ENCODE results near the gene MBD3L2B. TPM values are rescaled to one million over a fixed set of nuclear protein-coding genes. Genes with fewer than 3 reads are reported as not detected.
"Not testable (repeated sequence)": the region's sequence is repeated elsewhere in the genome, so short reads cannot be mapped to it uniquely, and the experiment has no call there.

Gene MBD3L2B
- total RNA-seq: not detected in 2 replicates

DNA sequence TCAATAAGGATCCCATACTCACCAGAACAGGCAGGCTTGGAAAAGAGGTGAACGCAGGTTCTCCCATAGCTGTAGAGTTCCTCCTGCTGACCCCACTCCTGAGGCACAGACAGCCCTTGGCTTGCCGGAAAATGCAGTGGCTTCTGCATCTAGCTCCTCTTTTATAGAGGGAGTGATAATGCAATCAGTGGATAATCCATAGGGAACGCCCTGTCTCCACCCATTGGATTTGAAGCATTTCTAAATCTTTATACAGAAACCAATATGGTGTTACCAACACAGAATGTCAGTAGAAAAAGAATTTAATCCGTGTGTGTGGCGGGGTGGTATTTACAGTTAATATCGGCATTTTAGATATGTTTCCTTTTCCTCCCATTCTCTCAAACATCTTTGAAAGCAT is at the start of gene MBD3L2B:
MBD3L2B (minus strand) TSS at position 101 of the 400 bp plus-strand sequence; CDS start at position 67, 34 bp downstream.
- H3K4me1 Mint-ChIP-seq; H3K36me3 Mint-ChIP-seq (ENCODE audit: low read depth); POLR2A ChIA-PET; H3K4me3 Mint-ChIP-seq; DNase-seq; H3K9me3 Mint-ChIP-seq; ATAC-seq (ENCODE audit: low read depth); CTCF ChIA-PET; H3K27ac Mint-ChIP-seq; H3K27me3 Mint-ChIP-seq; intact Hi-C loops (cut with micrococcal nuclease): not testable (repeated sequence)

DNA sequence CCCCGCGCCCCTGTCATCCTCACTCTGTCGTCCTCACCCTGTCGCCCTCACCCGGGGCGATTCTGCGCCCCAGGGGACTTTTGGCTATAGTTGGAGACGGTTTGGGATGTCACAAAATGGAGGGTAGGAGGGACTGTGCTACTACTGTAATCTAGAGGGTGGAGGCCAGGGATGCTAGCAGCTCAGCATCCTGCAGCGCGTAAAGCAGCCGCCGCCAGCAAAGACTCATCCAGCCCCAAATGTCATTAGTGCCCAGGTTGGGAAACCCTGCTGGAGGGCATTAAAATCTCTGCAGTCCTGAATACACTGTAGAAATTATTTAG is 48.6 kb upstream of the MBD3L2B start:
- intact Hi-C loops (cut with micrococcal nuclease): loop anchor here (1.0 kb wide), 1 partner anchor 29 kb away; no protein-coding TSS in a partner anchor
- peak overlapping the region; percentile 93 for H3K4me3 Mint-ChIP-seq
- TF ChIP-seq CTCF (IDR thresholded peaks at IDR 0.05): no peak
- peak overlapping the region; percentile 92 for H3K27ac Mint-ChIP-seq
- H3K9me3 Mint-ChIP-seq: peaks cover 2% of the 10 kb centered on the region
- peaks cover 17% of the 10 kb centered on the region for H3K4me1 Mint-ChIP-seq
- CTCF ChIA-PET: interaction anchor here (1.1 to 1.2 kb wide), 2 partner anchors 271 to 275 kb away, joined by 3 to 6 read pairs; no protein-coding TSS in a partner anchor
- ATAC-seq (ENCODE audit: low read depth) (no peak), DNase-seq (no peak)
- H3K36me3 Mint-ChIP-seq (ENCODE audit: low read depth): peaks cover 37% of the 10 kb centered on the region
- no peaks in the 10 kb centered on the region for H3K27me3 Mint-ChIP-seq
- POLR2A ChIA-PET: interaction anchor here (0.6 to 2.3 kb wide), 17 partner anchors 8 to 1444 kb away, joined by 3 to 45 read pairs (median 5); partner anchors contain the start of genes ARHGEF18, KHSRP, MCOLN1 and NDUFA7

DNA sequence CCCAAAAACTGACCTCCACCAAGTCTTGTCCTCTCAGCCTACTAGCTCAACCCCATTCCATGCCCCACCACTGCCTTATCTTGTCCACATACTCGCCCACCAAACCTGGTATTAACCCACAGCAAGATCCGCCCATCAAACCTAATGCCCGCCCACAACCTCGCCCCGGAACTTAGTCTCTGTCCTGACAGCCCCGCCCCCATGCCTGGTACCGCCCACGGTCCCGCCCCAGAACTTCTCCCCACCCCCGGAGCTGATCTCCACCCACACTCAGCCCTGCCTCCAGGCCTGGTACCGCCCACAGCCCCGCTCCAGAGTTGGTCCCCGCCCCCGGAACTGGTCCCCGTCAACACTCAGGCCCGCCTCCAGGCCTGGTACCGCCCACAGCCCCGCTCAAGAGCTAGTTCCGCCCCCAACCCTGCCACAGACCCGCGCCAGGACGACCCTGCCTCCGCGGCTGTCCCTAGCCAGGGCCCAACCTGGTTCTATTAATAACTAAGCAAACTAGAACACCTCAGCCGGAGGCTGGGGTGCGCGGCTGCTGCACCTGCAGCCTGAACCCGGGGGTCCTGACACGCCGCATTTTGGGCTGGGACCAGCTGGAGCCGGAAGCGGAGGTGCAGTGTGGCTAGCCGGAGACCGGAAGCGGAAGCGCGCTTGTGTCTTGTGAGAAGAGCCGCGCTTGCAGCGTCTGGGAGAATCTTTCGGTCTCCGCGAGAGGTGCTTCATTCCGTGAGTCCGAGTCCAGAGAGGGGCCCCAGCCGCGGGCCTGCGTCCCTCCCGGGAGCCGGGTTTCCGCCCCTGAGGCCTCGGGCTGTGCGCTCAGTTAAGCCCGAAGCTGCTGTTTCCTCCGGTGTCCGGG is 48.0 kb upstream of the MBD3L2B start, which contains the start of gene ZNF557:
ZNF557 (plus strand) TSS at position 662 of the 862 bp plus-strand sequence. CDS start 5,372 bp downstream, outside the sequence.
- no peak for TF ChIP-seq CTCF (IDR thresholded peaks at IDR 0.05)

GRCh38 chr19:7068599-7068998 is 47.4 kb upstream of the MBD3L2B start:
- H3K4me3 Mint-ChIP-seq: peak overlapping the region; percentile 93
- peaks cover 17% of the 10 kb centered on the region for H3K4me1 Mint-ChIP-seq
- TF ChIP-seq CTCF (IDR thresholded peaks at IDR 0.05): no peak
- peaks cover 25% of the 10 kb centered on the region for H3K36me3 Mint-ChIP-seq (ENCODE audit: low read depth)
- no peaks in the 10 kb centered on the region for H3K27me3 Mint-ChIP-seq
- peaks cover 2% of the 10 kb centered on the region for H3K9me3 Mint-ChIP-seq
- no peak for ATAC-seq (ENCODE audit: low read depth)
- ChIA-PET POLR2A (interaction anchor here (0.5 to 2.3 kb wide), 25 partner anchors 9 to 1446 kb away, joined by 3 to 45 read pairs (median 4); partner anchors contain the start of genes ARHGEF18, KHSRP, MCOLN1 and NDUFA7), CTCF (interaction anchor here (1.1 to 1.2 kb wide), 2 partner anchors 272 to 277 kb away, joined by 3 to 6 read pairs; no protein-coding TSS in a partner anchor)
- peak overlapping the region; percentile 92 for H3K27ac Mint-ChIP-seq
- DNase-seq: no peak
- intact Hi-C loops (cut with micrococcal nuclease): no loop called here

More for the DNA sequence above, 48.0 kb upstream of the MBD3L2B start, which contains the start of gene ZNF557:
- peak within 1 kb of the TSS; percentile 93 for H3K4me3 Mint-ChIP-seq
- peaks cover 17% of the 10 kb centered on the region for H3K4me1 Mint-ChIP-seq
- DNase-seq (peak; percentile 95), ATAC-seq (ENCODE audit: low read depth) (peak; percentile 99)
- H3K27me3 Mint-ChIP-seq: no peaks in the 10 kb centered on the region
- peaks cover 32% of the 10 kb centered on the region for H3K36me3 Mint-ChIP-seq (ENCODE audit: low read depth)
- ChIA-PET CTCF (interaction anchor here (1.1 to 1.2 kb wide), 2 partner anchors 272 to 276 kb away, joined by 3 to 6 read pairs; no protein-coding TSS in a partner anchor), POLR2A (interaction anchor here (0.5 to 2.3 kb wide), 29 partner anchors 9 to 1446 kb away, joined by 3 to 45 read pairs (median 4); partner anchors contain the start of genes ARHGEF18, KHSRP, MCOLN1 and NDUFA7)
- intact Hi-C loops (cut with micrococcal nuclease): loop anchor here (1.0 kb wide), 1 partner anchor 30 kb away; no protein-coding TSS in a partner anchor
- peaks cover 2% of the 10 kb centered on the region for H3K9me3 Mint-ChIP-seq
- peak within 1 kb of the TSS; percentile 92 for H3K27ac Mint-ChIP-seq

GRCh38 chr19:7067716-7068115 is 46.5 kb upstream of the MBD3L2B start:
- ChIA-PET POLR2A (interaction anchor here (1.1 kb wide), 1 partner anchor 455 kb away, joined by 3 read pairs; the partner anchor contains the start of gene MCOLN1), CTCF (no interaction called here)
- Mint-ChIP-seq H3K4me3 (no peak overlapping the region), H3K36me3 (ENCODE audit: low read depth) (peaks cover 19% of the 10 kb centered on the region), H3K27ac (no peak overlapping the region), H3K4me1 (peaks cover 17% of the 10 kb centered on the region), H3K27me3 (no peaks in the 10 kb centered on the region), H3K9me3 (peaks cover 2% of the 10 kb centered on the region)
- DNase-seq (no peak), ATAC-seq (ENCODE audit: low read depth) (no peak)
- intact Hi-C loops (cut with micrococcal nuclease): no loop called here
- no peak for TF ChIP-seq CTCF (IDR thresholded peaks at IDR 0.05)

GRCh38 chr19:7067122-7067521 is 45.9 kb upstream of the MBD3L2B start:
- CTCF ChIA-PET: not testable (repeated sequence)
- peaks cover 14% of the 10 kb centered on the region for H3K4me1 Mint-ChIP-seq

More at GRCh38 chr19:7067122-7067521, 45.9 kb upstream of the MBD3L2B start:
- H3K27ac Mint-ChIP-seq; H3K9me3 Mint-ChIP-seq; ATAC-seq (ENCODE audit: low read depth); H3K4me3 Mint-ChIP-seq; POLR2A ChIA-PET; intact Hi-C loops (cut with micrococcal nuclease); H3K27me3 Mint-ChIP-seq; DNase-seq: not testable (repeated sequence)
- H3K36me3 Mint-ChIP-seq (ENCODE audit: low read depth): peaks cover 13% of the 10 kb centered on the region
